B cell (primary cell): Measurements from ENCODE around the gene SLC47A2. TPM values are rescaled to one million over a fixed set of nuclear protein-coding genes. Genes with fewer than 3 reads are reported as not detected.

Experiments
- ATAC-seq: fragments of 200-7000 bp; cut with Tn5 transposase; one replicate; pipeline ENCODE4 v1.10.0; 2021; ENCODE audit warnings: low read depth, mild to moderate bottlenecking, moderate number of reproducible peaks, moderate library complexity
- CTCF ChIA-PET: fragments of 350-600 bp; sonication (Branson Sonifier 250); formaldehyde crosslinking; loops from one replicate; lab custom pipeline; 2021; ENCODE audit warnings: antibody characterized with exemption, inconsistent platforms; lab: Charles Lee
- POLR2A ChIA-PET: fragments of 350-600 bp; sonication (Branson Sonifier 250); formaldehyde crosslinking; loops from one replicate; lab custom pipeline; 2021; ENCODE audit warnings: antibody characterized with exemption; lab: Charles Lee
- DNase-seq: peaks from one replicate; pipeline ENCODE4 v3.0.0; 2013
- H2AFZ ChIP-seq: 2 replicates; pipeline ENCODE4 v1.6.1; 2012; ENCODE audit warnings: mild to moderate bottlenecking, low read depth, low read length; ENCODE audit not compliant: insufficient read depth, poor library complexity, severe bottlenecking
- H3K27ac ChIP-seq, 2 donors: 1 replicate in 1 of 2; 2 replicates in 1 of 2; pipeline ENCODE4 v1.5.1; 2012 to 2013; ENCODE audit warnings: low read length in 2 of 2, mild to moderate bottlenecking in 2 of 2, moderate library complexity in 1 of 2
- H3K27me3 ChIP-seq, 4 experiments: fragments of 200-600 bp in 1 of 4; sonication (generic) in 1 of 4; replicated peaks in 1 of 4; 1 replicate in 2 of 4; 2 replicates in 2 of 4; pipeline versions ENCODE4 v1.6.1 to v1.7.0; 2013 to 2016; ENCODE audit warnings: low read length in 3 of 4, mild to moderate bottlenecking in 2 of 4, mixed read lengths in 1 of 4, moderate library complexity in 1 of 4; ENCODE audit not compliant: insufficient read depth in 4 of 4, control insufficient read depth in 3 of 4; ENCODE audit errors: control extremely low read depth in 1 of 4
- H3K36me3 ChIP-seq, 2 experiments: replicated peaks in 1 of 2; 1 replicate in 1 of 2; 2 replicates in 1 of 2; pipeline versions ENCODE4 v1.6.1 to v1.7.1; 2013; ENCODE audit warnings: low read length in 1 of 2; ENCODE audit not compliant: insufficient read depth in 2 of 2, control insufficient read depth in 1 of 2; ENCODE audit errors: control extremely low read depth in 1 of 2, extremely low read depth in 1 of 2
- H3K4me1 ChIP-seq, 2 donors: fragments of 200-600 bp in 1 of 2; sonication (generic) in 1 of 2; 1 replicate in 1 of 2; 2 replicates in 1 of 2; pipeline versions ENCODE4 v1.5.1 to v1.6.1; 2013 to 2017; ENCODE audit warnings: low read length in 2 of 2; ENCODE audit not compliant: control insufficient read depth in 2 of 2, insufficient read depth in 2 of 2
- H3K4me2 ChIP-seq: replicated peaks from 2 replicates; pipeline ENCODE3; 2012; ENCODE audit warnings: mild to moderate bottlenecking, low read depth, low read length; ENCODE audit not compliant: poor library complexity, severe bottlenecking
- H3K4me3 ChIP-seq, 5 experiments: fragments of 200-600 bp in 1 of 5; sonication (generic) in 1 of 5; 1 replicate in 3 of 5; 2 replicates in 2 of 5; pipeline versions ENCODE4 v1.5.1 to v1.7.0; 2011 to 2016; ENCODE audit warnings: low read length in 4 of 5, mild to moderate bottlenecking in 4 of 5, low read depth in 2 of 5, control low read depth in 1 of 5, moderate library complexity in 1 of 5; ENCODE audit not compliant: insufficient read depth in 1 of 5; ENCODE audit errors: control extremely low read depth in 1 of 5, extremely low read depth in 1 of 5
- H3K79me2 ChIP-seq: fragments of 200-600 bp; sonication (generic); one replicate; pipeline ENCODE4 v1.6.0; 2016; ENCODE audit warnings: low read length; ENCODE audit not compliant: control insufficient read depth, insufficient read depth
- H3K9ac ChIP-seq: fragments of 200-600 bp; sonication (generic); 2 replicates; pipeline ENCODE4 v1.6.1; 2017; ENCODE audit warnings: mild to moderate bottlenecking, low read length, moderate library complexity
- H3K9me3 ChIP-seq, 3 donors: one replicate each; pipeline versions ENCODE4 v1.6.1 to v1.7.1; 2013; ENCODE audit warnings: low read length in 2 of 3; ENCODE audit not compliant: control insufficient read depth in 2 of 3, insufficient read depth in 1 of 3; ENCODE audit errors: control extremely low read depth in 1 of 3
- H4K20me1 ChIP-seq: 2 replicates; pipeline ENCODE4 v1.6.0; 2012; ENCODE audit warnings: mild to moderate bottlenecking, low read length; ENCODE audit not compliant: insufficient read depth, control insufficient read depth, poor library complexity, severe bottlenecking
- H3K27ac Mint-ChIP-seq: one replicate; pipeline ENCODE4 v1.8.0; 2021; ENCODE audit warnings: mixed read lengths
- H3K27me3 Mint-ChIP-seq: one replicate; pipeline ENCODE4 v1.8.0; 2021; ENCODE audit warnings: mixed read lengths
- H3K4me1 Mint-ChIP-seq: one replicate; pipeline ENCODE4 v1.8.0; 2021; ENCODE audit warnings: mixed read lengths
- H3K4me3 Mint-ChIP-seq: one replicate; pipeline ENCODE4 v1.8.0; 2021; ENCODE audit warnings: mixed read lengths
- H3K9me3 Mint-ChIP-seq: one replicate; pipeline ENCODE4 v1.8.0; 2022; ENCODE audit warnings: mixed read lengths; ENCODE audit not compliant: insufficient read depth
- EZH2 ChIP-seq: IDR thresholded peaks from 2 replicates; pipeline ENCODE4 v1.6.1; 2012; ENCODE audit warnings: borderline replicate concordance, low read depth, mild to moderate bottlenecking, moderate library complexity, low read length; ENCODE audit not compliant: insufficient read depth, poor library complexity, severe bottlenecking
- WGBS: methylation state at CpG from one replicate; pipeline ENCODE4 v1.1.5; 2013; ENCODE audit warnings: missing lambda C conversion rate; ENCODE audit not compliant: insufficient coverage; 5-methylcytosine and 5-hydroxymethylcytosine counted together
- intact Hi-C: fragments of 100-400 bp; cut with micrococcal nuclease; formaldehyde crosslinking; loops from one replicate; pipeline ENCODE4 v1.10.0; 2022
- polyA plus RNA-seq: library from polyadenylated mRNA; depleted of rRNA; stranded (reverse); fragments of >200 nt; gene quantifications from 2 replicates; pipeline ENCODE4 v1.2.3, GENCODE V29; 2012
- total RNA-seq, 2 donors: library from RNA; stranded (reverse); fragments of 120-200 nt in 1 of 2; gene quantifications; 1 replicate in 1 of 2; 2 replicates in 1 of 2; pipeline versions ENCODE4 v1.2.3 to v1.2.4, GENCODE V29; 2013 to 2022
- TF ChIP-seq, protein P1 (sequence below): fragments of 200-600 bp; IDR thresholded peaks from one replicate; pipeline ENCODE4 v1.8.0; 2022; ENCODE audit warnings: antibody characterized with exemption, mild to moderate bottlenecking

Gene SLC47A2
- total and polyA plus RNA-seq, 2 donors (not counting 1 experiment from before 2014, with no cell fraction given): not detected

- H4K20me1 ChIP-seq: no peaks in the 10 kb centered on the region
- TF ChIP-seq EZH2: no peak
- TF ChIP-seq, protein P1, sequence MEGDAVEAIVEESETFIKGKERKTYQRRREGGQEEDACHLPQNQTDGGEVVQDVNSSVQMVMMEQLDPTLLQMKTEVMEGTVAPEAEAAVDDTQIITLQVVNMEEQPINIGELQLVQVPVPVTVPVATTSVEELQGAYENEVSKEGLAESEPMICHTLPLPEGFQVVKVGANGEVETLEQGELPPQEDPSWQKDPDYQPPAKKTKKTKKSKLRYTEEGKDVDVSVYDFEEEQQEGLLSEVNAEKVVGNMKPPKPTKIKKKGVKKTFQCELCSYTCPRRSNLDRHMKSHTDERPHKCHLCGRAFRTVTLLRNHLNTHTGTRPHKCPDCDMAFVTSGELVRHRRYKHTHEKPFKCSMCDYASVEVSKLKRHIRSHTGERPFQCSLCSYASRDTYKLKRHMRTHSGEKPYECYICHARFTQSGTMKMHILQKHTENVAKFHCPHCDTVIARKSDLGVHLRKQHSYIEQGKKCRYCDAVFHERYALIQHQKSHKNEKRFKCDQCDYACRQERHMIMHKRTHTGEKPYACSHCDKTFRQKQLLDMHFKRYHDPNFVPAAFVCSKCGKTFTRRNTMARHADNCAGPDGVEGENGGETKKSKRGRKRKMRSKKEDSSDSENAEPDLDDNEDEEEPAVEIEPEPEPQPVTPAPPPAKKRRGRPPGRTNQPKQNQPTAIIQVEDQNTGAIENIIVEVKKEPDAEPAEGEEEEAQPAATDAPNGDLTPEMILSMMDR: peak; percentile 84
- H3K9ac ChIP-seq: peak overlapping the region; percentile 52
- ChIA-PET POLR2A (interaction anchor here (0.6 to 0.8 kb wide), 3 partner anchors 10 to 440 kb away, joined by 3 read pairs; no protein-coding TSS in a partner anchor), CTCF (interaction anchor here (0.6 to 4.4 kb wide), 14 partner anchors 9 to 382 kb away, joined by 3 to 37 read pairs (median 5); partner anchors contain the start of genes ALDH3A2, B9D1 and MAPK7)
- H3K36me3 ChIP-seq: no peaks in the 10 kb centered on the region
- H3K4me3 Mint-ChIP-seq: peak overlapping the region; percentile 69
- H3K4me3 ChIP-seq: peak overlapping the region in 3 of 5 experiments; percentile 41 to 50 (median 49)
- no peaks in the 10 kb centered on the region for H3K9me3 Mint-ChIP-seq
- H3K4me1 ChIP-seq: peaks cover 6 to 9% of the 10 kb centered on the region in 2 donors
- peak; percentile 93 for ATAC-seq
- intact Hi-C loops: no loop called here
- DNase-seq: peak; percentile 82
- peaks cover 0 to 5% (median 0%) of the 10 kb centered on the region in 3 donors for H3K9me3 ChIP-seq
- H3K27ac Mint-ChIP-seq: no peak overlapping the region
- H2AFZ ChIP-seq: peak overlapping the region; percentile 75
- H3K27me3 Mint-ChIP-seq: peaks cover 5% of the 10 kb centered on the region
- H3K27ac ChIP-seq: no peak overlapping the region
- peak overlapping the region; percentile 80 for H3K4me2 ChIP-seq
- no peaks in the 10 kb centered on the region for H3K79me2 ChIP-seq
- H3K4me1 Mint-ChIP-seq: peaks cover 6% of the 10 kb centered on the region
- peaks cover 0 to 12% (median 2%) of the 10 kb centered on the region in 4 experiments for H3K27me3 ChIP-seq
- WGBS: 43% methylated on average over 48 of the region's 50 CpGs
Observed at GRCh38 chr17:19744922-19745757, 28.8 kb upstream of the SLC47A2 start.
